Ascending aorta (tissue), 2 donors: ENCODE results near the gene GALNT17. TPM values are rescaled to one million over a fixed set of nuclear protein-coding genes. Genes with fewer than 3 reads are reported as not detected.

Experiments used
- DNase-seq, 2 donors: peaks; one replicate each; pipeline ENCODE4 v3.0.0-alpha.2; 2019; ENCODE audit warnings: low spot score in 2 of 2
- H3K27ac ChIP-seq, 2 donors: fragments of 200-600 bp; sonication (generic); one replicate each; pipeline ENCODE4 v1.5.1; 2016 to 2017; ENCODE audit warnings: mild to moderate bottlenecking in 1 of 2
- H3K27me3 ChIP-seq: fragments of 200-600 bp; sonication (generic); one replicate; pipeline ENCODE4 v1.5.1; 2017
- H3K36me3 ChIP-seq, 2 donors: fragments of 200-600 bp; sonication (generic); one replicate each; pipeline ENCODE4 v1.5.1; 2016
- H3K4me1 ChIP-seq, 2 donors: fragments of 200-600 bp; sonication (generic); one replicate each; pipeline ENCODE4 v1.5.1; 2016 to 2017; ENCODE audit warnings: mild to moderate bottlenecking in 1 of 2
- H3K4me3 ChIP-seq, 2 donors: fragments of 200-600 bp; sonication (generic); one replicate each; pipeline ENCODE4 v1.5.1; 2016 to 2017; ENCODE audit warnings: mild to moderate bottlenecking in 1 of 2
- H3K9me3 ChIP-seq, 2 donors: fragments of 200-600 bp; sonication (generic); one replicate each; pipeline ENCODE4 v1.5.1; 2016
- CTCF ChIP-seq, 3 experiments: fragments of 200-600 bp in 2 of 3; fragments of 450-650 bp in 1 of 3; sonication (generic) in 2 of 3; IDR thresholded peaks; one replicate each; pipeline ENCODE4 v1.5.1; 2016 to 2019; ENCODE audit warnings: antibody characterized with exemption in 3 of 3, mild to moderate bottlenecking in 1 of 3, moderate library complexity in 1 of 3
- intact Hi-C: fragments of 100-400 bp; cut with DNase I; formaldehyde crosslinking; loops from one replicate; pipeline ENCODE4 v1.15.1; 2023
- total RNA-seq: library from RNA; depleted of rRNA; stranded (reverse); fragments of >200 nt; gene quantifications from one replicate; pipeline ENCODE4 v1.1.0, GENCODE V29; 2016

The GALNT17 gene
- total RNA-seq, 1 donor from 2014 or later: 29.8 TPM

GRCh38 chr7:71377469-71377868 lies 245.5 kb downstream of the GALNT17 start:
- intact Hi-C loops: no loop called here
- peaks cover 0 to 10% of the 10 kb centered on the region in 2 donors for H3K9me3 ChIP-seq
- no peaks in the 10 kb centered on the region for H3K4me1 ChIP-seq
- no peaks in the 10 kb centered on the region for H3K36me3 ChIP-seq
- H3K4me3 ChIP-seq: no peak overlapping the region
- no peak overlapping the region for H3K27ac ChIP-seq
- no peak for DNase-seq
- TF ChIP-seq CTCF (IDR thresholded peaks at IDR 0.05): no peak
- H3K27me3 ChIP-seq: no peaks in the 10 kb centered on the region

- Histone ChIP-seq H3K4me3 (no peak overlapping the region), H3K27me3 (no peaks in the 10 kb centered on the region), H3K36me3 (no peaks in the 10 kb centered on the region), H3K27ac (no peak overlapping the region), H3K9me3 (no peaks in the 10 kb centered on the region), H3K4me1 (no peaks in the 10 kb centered on the region)
- intact Hi-C loops: no loop called here
- no peak for TF ChIP-seq CTCF (IDR thresholded peaks at IDR 0.05)
- DNase-seq: no peak
Observed at GRCh38 chr7:71384094-71384493, 252.2 kb downstream of the GALNT17 start.

GRCh38 chr7:71385330-71385729 lies 253.4 kb downstream of the GALNT17 start:
- Histone ChIP-seq H3K36me3 (no peaks in the 10 kb centered on the region), H3K4me1 (no peaks in the 10 kb centered on the region), H3K4me3 (no peak overlapping the region), H3K27me3 (no peaks in the 10 kb centered on the region), H3K9me3 (no peaks in the 10 kb centered on the region), H3K27ac (no peak overlapping the region)
- DNase-seq: no peak
- intact Hi-C loops: no loop called here
- TF ChIP-seq CTCF (IDR thresholded peaks at IDR 0.05): no peak

GRCh38 chr7:71386152-71386785 lies 254.3 kb downstream of the GALNT17 start:
- H3K27ac ChIP-seq: no peak overlapping the region
- no peak for TF ChIP-seq CTCF (IDR thresholded peaks at IDR 0.05)
- intact Hi-C loops: no loop called here
- H3K4me1 ChIP-seq: no peaks in the 10 kb centered on the region
- DNase-seq: peak in 1 of 2 donors; percentile 45
- no peaks in the 10 kb centered on the region for H3K36me3 ChIP-seq
- no peak overlapping the region for H3K4me3 ChIP-seq
- no peaks in the 10 kb centered on the region for H3K9me3 ChIP-seq
- no peaks in the 10 kb centered on the region for H3K27me3 ChIP-seq

- Histone ChIP-seq H3K4me3 (no peak overlapping the region), H3K4me1 (no peaks in the 10 kb centered on the region), H3K36me3 (no peaks in the 10 kb centered on the region), H3K9me3 (no peaks in the 10 kb centered on the region), H3K27me3 (no peaks in the 10 kb centered on the region), H3K27ac (no peak overlapping the region)
- DNase-seq: peak in 1 of 2 donors; percentile 46
- intact Hi-C loops: no loop called here
- no peak for TF ChIP-seq CTCF (IDR thresholded peaks at IDR 0.05)
Observed at GRCh38 chr7:71388181-71388580, 256.2 kb downstream of the GALNT17 start.

- H3K36me3 ChIP-seq: no peaks in the 10 kb centered on the region
- no peaks in the 10 kb centered on the region for H3K27me3 ChIP-seq
- peak in 1 of 2 donors; percentile 31 for DNase-seq
- H3K4me1 ChIP-seq: no peaks in the 10 kb centered on the region
- H3K4me3 ChIP-seq: no peak overlapping the region
- no peak for TF ChIP-seq CTCF (IDR thresholded peaks at IDR 0.05)
- intact Hi-C loops: no loop called here
- H3K9me3 ChIP-seq: no peaks in the 10 kb centered on the region
- H3K27ac ChIP-seq: no peak overlapping the region
Observed at GRCh38 chr7:71389976-71390375, 258.0 kb downstream of the GALNT17 start.
